G401.6 (cell line): Measurements from ENCODE around the gene TEP1.
"Not testable (repeated sequence)": the region's sequence is repeated elsewhere in the genome, so short reads cannot be mapped to it uniquely, and the experiment has no call there.

Experiments
- FAIRE-seq: peaks from 2 replicates; lab custom pipeline; 2012; peaks lifted over from hg19 to GRCh38; lab: Jason Lieb, UNC

TEP1 gene

DNA sequence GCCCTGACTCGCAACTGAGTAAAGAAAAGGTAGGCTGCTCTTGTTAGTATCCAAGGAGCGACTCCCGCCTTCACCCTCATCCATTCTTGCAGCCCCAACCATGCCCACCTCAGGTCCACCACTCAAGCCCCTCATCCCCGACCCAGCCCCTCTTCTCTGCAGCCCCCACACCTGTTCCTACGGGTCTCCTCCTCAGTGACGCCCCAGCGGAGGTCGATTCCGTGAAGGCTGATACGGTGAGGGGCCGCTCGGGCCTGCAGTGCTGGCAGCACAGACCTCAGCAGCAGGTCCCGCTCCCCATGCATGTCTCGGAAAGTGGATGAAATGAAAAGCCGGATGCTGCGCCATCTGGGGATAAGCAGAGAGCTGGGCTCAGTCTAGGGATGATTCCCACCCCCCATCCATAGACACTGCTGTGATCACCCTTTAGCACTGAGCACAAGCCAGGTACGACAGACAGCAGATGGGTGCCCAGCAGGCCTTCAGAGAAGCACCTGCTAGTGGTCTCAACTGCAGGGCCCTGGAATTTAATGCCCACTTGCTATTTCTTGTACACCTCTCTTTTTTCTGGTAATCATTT, 26.9 kb downstream of the TEP1 start:
- no peak for FAIRE-seq

DNA sequence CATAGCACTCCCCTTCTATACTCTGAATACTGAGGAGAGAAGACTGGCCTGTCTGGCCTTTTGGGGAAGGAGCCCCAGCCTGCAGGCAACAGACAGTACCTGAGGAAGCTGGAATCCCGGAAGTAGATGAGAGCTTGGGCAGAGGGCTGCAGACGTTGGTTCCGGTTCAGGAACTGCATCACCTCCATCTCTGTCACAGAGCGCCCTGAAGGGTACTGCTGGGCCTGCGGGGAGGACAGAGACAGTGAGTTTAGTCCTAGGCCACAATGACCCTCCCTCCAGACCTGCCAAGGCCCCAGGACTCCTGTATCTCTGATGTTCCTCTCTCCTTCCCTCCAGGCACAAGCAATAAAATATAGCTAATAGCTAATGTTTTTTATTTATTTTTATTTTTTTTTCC, 28.4 kb downstream of the TEP1 start:
- no peak for FAIRE-seq

DNA sequence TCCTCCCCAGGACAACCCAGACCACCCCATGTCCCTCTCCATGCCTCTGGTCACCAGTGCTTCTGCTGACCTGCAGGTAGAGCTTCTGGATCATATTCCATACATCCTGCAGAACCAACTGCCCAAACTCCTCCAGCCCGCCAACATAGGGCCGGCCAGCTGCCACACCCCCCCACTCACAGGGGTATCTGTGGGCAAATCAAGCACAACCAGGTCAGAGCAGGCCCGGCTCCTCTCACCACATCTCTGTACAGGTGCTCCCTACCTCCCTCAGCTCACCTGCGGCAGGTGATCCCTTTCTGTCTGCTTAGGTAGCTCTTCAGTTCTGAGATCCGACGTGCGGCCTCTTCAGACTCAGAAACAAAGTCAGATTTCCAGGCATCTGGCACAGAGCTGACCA, 29.0 kb downstream of the TEP1 start:
- no peak for FAIRE-seq

DNA sequence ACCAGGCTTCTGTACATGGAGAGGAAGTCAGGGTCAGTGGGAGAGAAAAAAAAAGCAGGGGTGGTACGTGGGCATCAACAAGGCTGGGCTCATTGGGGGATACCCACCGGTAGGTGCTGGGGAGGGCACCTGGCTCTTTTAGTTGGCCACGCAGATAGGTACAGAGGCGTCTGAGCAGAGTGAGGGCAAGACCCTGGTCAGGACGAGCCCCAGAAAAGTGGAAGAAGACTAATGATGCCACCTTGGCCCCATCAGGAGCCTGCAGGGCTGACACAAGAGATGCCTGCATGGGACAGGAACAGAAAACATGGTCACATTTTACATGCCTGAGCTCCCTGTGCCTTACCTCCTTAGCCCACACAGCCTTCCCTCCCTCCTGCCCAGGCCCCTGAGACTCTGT, 29.7 kb downstream of the TEP1 start:
- no peak for FAIRE-seq

DNA sequence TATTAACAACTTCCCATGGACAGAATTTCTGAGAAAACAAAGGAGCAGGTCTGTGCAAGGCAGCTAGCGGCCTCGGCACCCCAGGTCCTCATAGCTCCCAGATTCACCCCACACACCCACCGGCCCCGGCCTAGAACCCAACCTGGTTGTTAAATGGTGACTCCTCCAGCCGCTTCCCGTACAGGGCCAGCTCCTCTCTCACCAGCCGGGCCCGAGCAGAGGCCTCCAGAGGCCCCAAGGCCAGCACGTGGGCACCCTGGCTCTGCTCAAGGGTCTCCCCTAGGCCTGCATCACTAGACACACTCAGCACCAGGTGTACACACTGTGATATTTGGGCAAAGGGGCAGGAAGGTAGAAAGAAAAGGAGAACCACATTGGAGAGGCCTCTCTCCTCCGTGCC, 30.3 kb downstream of the TEP1 start:
- FAIRE-seq: no peak

DNA sequence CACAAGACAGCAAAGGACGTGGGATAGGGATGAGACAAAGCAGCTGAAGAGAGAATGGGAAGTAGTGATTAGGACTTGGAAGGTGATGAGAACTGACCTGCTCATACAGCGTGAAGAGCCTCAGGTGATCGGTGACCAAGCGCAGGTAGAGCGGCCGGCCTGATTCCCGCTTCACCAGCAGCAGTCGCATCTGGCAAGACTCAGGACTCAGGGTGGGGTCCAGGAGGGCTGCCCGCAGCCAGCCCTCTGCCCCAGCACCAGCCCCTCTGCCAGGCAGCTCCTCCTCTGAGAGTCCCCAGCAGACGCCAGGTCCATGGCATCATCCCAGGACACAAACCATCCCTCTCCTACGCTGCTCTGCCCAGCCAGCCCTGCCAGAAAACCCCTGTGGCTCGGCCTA, 30.8 kb downstream of the TEP1 start:
- no peak for FAIRE-seq

DNA sequence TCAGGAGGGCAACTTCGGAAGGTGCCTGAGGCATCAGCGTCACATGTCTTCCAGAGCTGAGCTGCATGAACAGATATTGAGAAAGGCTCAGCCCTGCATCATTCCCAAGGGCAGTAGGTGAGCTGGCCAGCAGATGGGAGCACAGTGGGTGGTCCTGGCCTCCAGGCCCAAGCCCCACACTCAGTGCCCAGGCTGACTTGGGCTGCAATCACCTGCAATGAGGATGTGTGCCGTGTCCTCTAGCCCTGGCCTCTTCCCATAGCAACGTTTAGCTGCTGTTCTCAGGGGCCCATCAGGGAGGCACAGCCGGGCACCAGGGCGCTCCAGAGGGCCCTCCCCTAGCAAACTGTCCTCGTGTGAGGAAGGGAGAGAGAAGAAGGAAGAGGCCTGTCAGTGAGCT, 32.0 kb downstream of the TEP1 start:
- FAIRE-seq: no peak

DNA sequence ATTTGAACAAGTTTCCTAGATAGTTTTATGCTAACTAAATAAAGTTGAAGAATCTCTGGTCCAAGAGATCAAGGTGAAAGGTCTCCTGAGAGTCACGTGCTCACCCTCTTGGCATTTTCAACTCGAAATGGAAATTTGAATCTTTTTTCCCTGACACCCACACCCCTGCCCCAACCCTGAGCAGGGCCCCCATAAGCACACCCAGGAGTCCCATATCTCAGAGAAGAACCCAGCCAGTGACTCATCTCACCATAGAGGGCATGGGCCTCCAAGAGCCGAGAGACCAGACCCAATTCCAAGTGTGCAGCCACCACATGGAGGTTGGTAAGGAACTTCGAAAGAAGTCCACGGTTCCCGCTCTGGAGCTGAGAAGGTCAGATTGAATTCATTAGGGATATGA, 32.6 kb downstream of the TEP1 start:
- no peak for FAIRE-seq

DNA sequence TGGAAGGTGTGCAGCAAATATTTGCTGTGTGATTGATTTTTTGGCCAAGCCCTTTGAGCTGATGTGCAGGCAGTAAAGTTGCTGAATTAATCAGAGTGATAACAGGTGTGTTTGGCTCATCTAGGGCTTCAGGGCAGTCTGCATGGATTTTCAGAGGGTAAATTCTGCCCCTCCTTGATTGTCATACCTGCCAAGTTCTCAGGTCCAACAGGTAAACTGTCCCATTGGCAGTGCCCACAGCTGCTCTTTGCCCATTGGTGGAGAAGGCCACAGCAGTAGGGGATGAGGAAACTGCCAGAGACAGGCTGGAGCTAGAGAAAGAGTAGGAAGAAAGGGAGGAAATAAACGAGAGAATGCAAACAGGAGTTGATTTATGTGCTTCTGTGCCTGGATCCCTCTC, 33.6 kb downstream of the TEP1 start:
- no peak for FAIRE-seq

DNA sequence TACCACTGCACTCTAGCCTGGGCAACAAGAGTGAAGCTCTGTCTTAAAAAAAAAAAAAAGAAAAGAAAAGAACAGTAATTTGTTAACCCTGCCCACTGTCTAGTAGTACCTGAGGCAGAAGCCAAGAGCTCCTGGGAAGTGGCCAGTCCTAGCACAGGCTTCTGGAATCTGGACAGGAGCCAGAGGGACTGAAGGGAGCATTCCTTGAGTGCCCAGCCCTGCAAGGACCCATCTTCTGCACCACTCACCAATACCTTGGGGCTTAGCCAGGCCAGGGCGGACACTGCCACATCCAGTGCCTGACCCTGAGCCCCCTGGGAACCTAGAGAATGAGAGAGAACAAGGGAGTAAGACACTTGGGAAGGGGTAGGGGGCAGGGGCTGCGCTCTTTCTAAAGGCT, 36.1 kb downstream of the TEP1 start:
- FAIRE-seq: no peak

DNA sequence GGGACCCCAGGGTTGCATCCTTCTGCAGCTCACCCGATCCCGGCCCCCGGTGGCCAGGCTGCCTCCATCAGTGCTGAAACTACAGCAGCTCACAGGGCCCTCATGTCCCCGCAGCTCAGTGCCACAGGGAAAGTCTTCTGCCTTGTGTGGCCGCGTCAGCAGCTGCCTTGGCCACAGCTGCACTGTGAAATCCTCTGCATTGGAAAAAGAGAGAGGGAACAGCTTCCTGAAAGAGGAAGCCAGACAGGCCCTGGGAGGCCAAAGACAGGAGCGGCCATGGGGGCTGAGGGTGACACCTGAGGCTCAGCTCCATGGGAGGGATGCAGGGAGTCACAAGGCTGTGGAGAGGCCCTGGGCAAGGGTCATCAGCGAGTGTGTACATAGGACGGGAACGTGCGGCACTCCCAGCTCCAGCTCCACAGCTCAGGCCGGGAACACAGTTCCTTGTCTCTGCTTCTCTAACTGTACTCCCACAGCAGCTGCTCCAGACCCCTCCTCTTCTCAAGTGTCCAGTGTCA, 37.2 kb downstream of the TEP1 start:
- FAIRE-seq: no peak

DNA sequence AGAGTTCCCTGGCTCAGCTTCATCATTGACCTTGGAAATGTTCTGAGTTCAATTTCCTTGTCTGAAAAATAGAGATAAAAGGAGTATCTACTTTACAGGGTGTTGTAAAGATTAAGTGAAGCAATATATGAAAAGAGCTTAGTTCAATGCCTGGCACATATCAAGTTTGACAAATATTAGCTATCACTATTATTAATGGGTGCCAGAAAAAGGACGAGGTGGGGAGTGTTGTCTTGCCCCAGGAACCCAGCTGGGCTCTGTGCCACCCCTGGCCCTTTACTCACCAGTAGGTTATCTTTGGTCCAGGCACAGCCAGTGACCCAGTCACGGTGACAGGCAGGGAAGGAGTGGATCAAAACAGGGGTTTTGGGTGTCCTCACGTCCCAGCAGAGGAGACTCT, 37.8 kb downstream of the TEP1 start:
- no peak for FAIRE-seq

DNA sequence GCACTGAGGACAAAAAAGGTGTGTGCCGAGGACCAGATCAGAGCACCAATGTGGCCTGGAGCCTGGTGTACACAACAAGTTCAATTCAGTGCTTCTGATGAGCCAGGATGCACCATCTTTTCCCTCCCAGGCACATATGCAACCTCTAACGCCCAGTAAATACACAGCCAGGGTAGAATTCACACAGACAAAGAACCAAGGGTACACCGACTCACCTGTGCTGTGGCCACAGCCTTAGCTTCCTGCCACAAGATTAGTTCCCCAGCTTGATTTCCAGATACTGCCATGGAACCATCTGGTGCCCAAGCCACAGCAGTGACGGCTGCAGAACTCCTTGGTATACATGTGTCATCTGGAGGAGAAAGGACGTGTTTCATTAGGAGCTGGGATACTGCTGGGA, 40.5 kb downstream of the TEP1 start:
- no peak for FAIRE-seq

DNA sequence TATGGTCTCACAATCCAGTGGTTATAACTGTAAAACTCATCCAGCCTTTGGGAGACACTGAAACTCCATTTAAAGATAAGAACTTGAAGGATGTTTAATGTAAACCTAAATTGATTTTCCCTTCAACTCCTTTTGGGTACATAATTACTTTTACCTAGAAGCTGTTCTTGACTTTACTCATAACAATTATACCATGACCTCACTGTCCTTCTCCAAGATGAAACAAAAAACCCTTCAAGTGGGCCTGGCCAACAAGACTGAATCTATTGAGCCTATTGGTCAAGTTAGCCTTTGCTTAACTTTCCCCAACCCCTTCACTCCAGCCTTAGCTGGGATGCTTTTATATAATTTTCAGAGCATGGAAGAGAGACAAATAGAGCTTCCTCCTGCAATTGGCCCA, 47.4 kb downstream of the TEP1 start:
- FAIRE-seq: no peak

DNA sequence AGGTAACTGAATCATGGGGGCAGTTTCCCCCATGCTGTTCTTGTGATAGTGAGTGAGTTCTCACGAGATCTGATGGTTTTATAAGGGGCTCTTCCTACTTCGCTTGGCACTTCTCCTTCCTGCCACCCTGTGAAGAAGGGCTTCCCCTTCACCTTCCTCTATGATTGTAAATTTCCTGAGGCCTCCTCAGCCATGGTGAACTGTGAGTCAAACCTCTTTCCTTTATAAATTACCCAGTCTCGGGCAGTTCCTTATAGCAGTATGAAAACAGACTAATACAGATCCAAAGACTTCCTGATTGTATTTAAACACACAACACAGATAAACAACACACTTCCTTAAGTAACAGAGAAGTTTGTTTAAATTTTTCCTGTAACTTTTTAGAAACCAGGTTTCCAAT, 54.8 kb downstream of the TEP1 start:
- not testable (repeated sequence) for FAIRE-seq

DNA sequence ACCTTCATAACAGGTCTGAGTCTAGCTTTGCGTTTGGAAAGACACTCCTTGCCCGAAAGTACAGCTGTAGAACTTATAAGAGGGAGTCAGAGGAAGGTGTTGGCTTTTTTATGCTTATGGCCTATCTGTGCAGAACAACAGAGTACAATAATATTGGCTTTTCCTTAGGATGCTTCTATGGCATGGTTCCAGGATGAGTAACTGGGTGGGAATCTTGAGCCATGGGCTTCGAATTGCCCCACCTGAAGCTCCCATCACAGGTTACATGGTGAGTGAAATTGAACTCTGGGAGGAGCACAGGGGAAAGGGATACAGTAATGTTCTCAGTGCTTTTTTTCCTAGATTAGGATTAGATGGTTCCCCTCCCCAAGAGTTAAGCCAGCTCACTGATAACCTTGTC, 56.9 kb downstream of the TEP1 start:
- FAIRE-seq: no peak

DNA sequence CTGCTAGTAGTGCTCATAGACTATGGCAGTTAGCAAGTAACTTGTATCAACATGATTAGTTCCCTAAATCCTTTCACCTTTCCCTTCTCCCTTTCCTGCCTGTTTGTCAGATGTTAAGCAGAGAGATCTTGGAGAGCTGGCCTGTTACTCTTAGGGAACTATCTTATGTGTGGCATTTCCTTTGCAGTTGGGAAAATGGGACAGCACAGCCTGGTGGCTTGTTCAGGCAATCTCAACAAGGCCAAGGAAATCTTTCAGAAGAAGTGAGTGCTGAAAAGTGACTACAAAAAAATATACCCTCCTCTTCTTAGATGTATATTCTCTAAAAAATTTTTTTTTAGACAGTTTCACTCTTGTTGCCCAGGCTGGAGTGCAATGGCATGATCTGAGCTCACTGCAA, 62.4 kb downstream of the TEP1 start:
- FAIRE-seq: no peak

DNA sequence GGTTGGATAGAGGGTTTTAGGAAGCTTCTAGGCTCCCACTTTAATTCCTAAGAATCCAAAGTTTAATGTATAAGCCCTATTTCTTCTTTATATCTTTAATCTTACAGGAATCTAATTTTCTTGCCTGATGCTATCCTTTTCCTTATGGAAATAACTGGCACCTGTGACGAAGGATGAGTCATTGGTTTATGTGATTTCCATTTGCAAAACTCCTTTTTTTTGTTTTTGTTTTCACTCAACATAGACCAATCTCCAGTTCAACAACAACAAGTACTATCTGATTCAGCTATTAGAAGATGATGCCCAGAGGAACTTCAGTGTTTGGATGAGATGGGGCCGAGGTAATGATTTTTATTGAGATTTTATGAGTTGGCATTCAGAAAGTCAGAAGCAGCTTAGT, 63.0 kb downstream of the TEP1 start:
- no peak for FAIRE-seq

DNA sequence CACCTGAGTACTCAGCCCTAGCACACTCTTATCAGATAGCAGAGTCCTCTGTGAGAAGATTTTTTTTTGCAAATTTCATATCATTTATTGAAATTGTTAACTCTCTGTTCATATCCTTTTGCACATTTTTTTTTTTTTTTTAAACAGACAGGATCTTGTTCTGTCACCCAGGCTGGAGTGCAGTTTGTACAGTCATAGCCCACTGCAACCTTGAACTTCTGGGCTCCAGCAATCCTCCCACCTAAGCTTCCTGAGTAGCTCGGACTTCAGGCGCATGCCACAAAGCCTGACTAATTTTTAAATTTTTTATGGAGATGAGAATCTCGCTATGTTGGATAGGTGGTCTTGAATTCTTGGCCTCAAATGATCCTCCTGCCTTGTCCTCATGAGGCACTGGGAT, 65.6 kb downstream of the TEP1 start:
- FAIRE-seq: no peak

DNA sequence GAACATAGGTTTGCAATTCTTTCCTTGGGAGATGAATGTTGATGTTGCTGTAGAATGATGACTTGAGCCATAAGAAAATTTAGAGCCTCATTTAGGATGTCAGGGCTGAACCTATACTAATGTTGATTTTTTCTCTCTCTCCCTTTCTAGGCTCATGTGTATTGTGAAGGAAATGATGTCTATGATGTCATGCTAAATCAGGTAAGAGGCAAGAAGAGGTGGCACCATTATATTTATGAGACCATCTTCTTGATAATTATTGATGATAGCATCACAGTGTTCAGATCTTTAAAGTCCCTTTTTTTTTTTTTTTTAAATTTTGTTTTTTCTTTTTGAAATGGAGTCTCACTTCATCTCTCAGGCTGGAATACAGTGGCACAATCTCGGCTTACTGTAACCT, 66.6 kb downstream of the TEP1 start:
- no peak for FAIRE-seq

DNA sequence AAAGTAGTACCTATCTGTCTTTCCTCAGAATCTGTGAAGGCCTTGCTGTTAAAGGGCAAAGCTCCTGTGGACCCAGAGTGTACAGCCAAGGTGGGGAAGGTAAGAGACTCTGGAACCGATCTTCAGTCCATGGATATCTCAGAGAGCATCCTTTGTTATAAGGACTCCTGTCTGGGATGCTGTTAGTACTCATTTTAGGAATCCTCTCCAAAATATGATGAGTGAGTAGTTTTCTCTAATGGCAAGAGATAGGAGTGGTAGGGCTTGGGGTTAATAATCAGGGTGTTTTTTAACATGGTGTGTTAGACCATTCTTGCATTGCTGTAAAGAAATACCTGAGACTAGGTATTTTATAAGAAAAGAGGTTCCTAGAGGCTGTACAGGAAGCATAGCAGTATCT, 67.9 kb downstream of the TEP1 start:
- FAIRE-seq: no peak

DNA sequence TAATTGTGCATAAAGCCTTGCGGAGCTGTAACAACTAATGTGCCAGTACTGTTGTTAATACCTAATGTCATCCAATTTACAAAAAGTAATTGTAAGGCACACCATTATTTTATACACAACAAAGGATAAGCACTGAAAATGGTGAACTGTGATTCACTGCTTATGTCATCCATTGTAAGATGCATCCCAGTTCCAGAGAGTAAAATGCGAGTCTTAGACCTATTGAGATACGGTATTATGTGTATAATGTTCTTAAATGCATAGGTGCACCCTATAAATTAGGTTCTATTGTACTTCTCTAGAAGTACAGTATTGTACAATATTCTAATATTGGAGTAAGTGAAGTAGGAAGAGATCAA, 69.5 kb downstream of the TEP1 start:
- FAIRE-seq: no peak

DNA sequence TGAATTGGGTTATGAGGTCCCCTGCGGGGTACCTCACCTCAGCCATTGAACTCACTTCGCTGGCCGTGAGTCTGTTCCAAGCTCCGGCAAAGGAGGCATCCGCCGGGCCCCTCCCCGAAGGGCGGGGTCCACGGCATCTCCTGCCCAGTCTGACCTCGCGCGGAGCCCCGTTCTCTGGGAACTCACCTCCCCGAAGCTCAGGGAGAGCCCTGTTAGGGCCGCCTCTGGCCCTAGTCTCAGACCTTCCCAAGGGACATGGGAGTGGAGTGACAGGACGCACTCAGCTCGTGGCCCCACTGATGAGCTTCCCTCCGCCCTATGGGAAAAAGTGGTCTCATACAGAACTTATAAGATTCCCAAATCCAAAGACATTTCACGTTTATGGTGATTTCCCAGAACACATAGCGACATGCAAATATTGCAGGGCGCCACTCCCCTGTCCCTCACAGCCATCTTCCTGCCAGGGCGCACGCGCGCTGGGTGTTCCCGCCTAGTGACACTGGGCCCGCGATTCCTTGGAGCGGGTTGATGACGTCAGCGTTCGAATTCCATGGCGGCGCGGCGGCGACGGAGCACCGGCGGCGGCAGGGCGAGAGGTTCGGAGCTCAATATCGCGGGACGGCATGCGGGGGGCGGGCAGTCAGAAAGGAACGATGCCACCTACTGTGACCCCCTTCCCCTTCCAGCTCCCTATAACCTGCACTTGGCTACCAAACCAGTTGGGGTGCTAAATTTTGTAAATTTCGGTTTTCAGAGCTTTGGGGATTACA, 70.0 kb downstream of the TEP1 start, which contains the start of gene PARP2:
Gene PARP2 (plus strand): TSS at position 544 of the 770 bp plus-strand sequence. CDS start 7 bp downstream, at position 551.
- peak; percentile 99 for FAIRE-seq

DNA sequence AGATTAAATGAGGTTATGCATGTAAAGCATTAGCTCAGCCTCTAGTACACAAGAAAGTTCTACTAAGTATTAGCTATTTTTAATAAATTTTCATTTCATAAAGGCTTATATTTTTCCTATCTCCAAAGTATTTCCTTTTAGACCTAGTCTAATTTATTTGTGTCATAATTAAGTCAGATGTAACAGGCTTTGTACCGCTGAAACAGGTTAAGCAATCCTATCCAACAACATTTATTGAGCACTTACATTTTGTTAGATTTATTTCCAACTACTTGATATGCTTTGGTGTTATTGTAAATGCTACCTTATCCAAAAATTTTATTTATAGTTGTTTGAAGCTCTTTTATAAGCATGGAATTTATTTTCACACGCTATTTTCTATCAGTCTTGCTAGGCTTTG, 71.7 kb downstream of the TEP1 start:
- peak; percentile 21 for FAIRE-seq
